HUDEP-2 (cell line): ENCODE measurements around the gene TMEM178A.

ENCODE experiments used
- DNase-seq, 76 experiments: peaks; one replicate each; lab custom pipeline; 2025; ENCODE audit not compliant: unreplicated experiment in 76 of 76; lab: John Stamatoyannopoulos, UW

The TMEM178A gene

DNA sequence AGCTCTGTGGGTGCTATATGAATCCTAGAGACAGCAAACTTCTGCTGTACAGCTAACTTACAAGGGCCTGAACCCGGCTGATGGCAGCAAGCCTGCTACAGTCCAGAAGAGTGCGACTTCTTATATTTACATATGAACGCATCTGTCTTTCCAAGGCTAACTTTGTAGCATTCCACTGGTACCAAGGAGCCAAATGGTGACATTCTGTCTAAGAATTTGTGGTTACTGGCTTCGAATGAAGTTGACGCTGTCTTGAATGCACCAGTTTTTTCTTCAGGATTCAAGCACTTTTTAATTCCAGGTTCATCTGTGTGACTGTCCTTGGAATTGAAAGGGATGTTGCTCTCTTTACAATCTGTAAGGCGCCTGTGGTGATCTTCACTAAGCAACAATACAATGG lies 70.9 kb downstream of the TMEM178A start:
- DNase-seq, result no peak

DNA sequence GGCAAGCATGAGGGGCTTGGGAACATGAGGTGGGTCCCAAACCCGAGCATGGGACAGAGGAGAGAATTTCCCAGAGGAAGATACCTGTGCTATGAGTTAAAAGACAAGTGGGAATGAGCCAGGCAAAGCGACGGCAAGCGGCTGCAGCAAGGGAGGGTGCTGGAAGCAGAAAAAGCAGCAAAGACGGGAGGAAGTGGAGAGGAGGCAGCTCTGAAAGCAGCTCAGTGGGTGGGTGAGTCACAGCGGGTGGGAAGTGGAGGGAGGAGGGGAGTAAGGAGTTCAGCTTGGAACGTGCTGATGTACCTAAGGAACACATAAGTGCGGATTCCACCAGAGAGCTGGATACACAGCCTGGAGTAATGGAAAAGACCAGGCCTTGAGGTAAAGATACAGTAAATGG lies 71.9 kb downstream of the TMEM178A start:
- DNase-seq, result no peak

DNA sequence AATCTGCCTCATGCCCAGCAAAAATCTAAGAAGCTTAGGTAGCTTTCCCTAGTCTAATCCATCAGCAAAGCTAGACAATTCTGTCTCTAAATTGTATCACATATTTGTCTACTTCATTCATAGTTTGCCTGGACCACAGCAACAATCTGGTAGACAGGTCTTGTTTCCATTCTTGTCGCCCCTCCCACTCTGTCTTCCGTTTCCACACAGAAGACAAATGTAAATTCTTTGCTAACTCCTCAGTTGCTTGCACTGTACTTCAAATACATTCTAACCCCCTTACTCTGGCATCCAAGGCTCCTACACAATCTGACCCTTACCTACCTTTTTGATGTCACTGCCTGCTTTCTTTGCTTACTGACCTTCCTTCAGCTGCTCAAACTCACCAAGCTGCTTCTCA lies 73.2 kb downstream of the TMEM178A start:
- DNase-seq, result no peak

DNA sequence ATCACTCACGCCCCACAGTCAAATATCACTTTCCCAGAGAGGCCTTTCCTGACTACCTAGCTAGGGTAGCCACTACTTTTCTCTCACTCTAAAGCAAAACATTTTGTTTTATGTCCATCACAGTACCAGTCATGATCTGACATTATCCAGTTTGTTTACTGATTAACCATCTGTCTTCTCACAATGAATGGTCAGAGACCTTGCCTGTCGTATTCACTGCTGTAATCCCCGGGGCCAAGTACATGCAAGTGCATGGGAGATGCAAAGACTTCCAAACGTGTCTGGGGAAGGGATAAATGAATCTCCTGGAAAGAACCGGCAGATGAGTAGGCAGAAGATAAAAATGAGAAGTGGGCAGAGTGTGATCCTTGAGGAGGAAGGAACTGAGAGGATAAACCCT lies 73.7 kb downstream of the TMEM178A start:
- no peak for DNase-seq

DNA sequence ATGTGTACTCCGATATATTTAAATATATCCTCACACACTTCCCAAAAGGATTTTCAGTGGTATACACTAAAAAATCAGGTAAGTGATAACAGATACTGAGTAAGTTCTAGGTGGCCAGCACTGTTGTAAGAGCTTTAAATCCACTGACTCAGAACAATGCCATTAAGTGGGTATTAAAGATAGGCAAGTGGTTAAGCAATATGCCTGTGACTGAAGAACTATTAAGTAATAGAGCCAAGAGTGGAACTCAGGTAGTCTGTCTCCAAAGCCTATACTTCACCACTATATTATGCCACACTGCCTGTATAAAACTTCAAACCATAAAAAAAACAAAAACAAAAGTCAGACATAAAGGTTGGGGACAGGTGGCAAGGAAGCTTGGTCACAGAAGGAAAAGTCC lies 76.2 kb downstream of the TMEM178A start:
- no peak for DNase-seq

DNA sequence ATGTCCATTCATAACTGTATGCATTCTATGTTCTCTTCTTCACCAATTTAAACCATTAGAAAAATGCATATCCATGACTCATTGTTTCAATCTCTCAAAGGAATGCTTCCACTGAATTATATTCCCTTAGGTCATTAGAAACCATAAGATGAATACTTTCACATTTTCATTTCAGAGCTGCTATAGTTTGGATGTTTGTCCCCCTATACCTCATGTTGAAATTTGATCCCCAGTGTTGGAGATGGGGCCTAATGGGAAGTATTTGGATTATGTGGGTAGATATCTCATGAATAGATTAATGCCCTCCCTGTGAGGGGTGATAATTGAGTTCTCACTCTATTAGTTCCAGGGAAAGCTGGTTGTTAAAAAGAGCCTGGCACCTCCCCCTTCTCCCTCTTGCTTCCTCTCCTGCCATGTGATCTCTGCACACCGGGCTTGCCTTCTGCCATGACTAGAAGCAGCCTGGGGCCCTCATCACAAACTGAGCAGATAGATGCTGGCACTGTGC lies 77.6 kb downstream of the TMEM178A start:
- no peak for DNase-seq

DNA sequence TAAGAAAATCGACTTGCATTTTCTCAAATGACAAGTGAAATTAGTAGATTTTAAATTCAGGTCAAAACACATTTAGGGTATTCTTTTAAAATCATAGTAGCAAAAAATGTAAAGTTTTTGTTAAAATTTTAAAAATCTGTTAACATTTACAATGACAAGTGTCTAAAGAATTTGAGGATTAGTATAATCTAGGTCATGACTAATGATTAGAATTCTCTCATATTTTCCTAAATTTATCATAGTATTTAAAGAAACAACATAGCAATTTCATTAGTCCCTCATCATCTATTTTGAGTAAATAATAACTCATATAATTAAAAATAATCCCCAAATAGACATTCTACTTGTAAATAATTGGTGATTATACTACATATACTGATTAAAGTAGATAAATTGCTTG lies 89.7 kb downstream of the TMEM178A start:
- DNase-seq, result no peak

DNA sequence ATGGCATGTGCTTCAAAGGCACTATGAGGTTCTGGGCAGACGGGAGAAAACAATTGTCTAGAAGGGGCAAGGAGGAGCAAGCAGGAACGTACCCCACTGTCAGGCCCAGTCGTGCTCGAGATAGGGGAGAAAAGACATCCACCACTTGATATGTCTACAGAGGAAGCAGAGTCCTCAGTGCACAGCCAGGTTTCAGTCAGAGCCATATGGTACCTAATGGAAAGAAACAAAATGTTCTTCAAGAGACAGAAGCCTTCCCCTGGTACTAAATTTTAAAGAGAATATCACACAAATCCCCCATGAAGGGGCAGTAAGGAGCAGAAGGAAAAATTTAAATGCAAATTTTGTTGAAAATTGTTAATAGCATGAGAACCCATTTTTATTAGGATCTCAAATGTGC lies 91.4 kb downstream of the TMEM178A start:
- no peak for DNase-seq

DNA sequence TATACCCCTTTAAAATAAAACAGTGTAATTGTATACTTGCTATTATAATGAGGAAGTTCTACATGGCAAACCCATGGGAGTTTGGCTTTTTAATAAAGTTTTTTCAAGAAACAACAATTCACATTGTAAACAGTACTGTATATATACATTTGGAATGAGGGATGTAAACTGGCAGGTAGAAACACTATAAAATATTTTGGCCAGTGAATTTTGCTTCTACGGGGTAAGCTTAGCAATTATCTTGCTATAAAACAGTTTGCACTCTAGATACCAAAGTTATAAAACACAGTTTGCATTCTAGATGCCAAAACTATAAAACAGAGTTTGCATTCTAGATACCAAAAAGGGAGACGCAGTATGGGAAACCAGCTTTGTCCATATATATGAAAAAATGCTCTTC lies 96.7 kb downstream of the TMEM178A start:
- DNase-seq, result no peak
